ENCODE data around the gene FFAR3. TPM values are rescaled to one million over a fixed set of nuclear protein-coding genes. Genes with fewer than 3 reads are reported as not detected.

Gene FFAR3
- total RNA-seq, 1 donor from 2014 or later: 0.31 TPM

GRCh38 chr19:35381926-35382325, 23.7 kb downstream of the FFAR3 start:
- Mint-ChIP-seq H3K27me3 (ENCODE audit: low read depth) (peaks cover 10% of the 10 kb centered on the region), H3K36me3 (no peaks in the 10 kb centered on the region), H3K9me3 (peaks cover 18% of the 10 kb centered on the region), H3K27ac (no peak overlapping the region), H3K4me1 (no peaks in the 10 kb centered on the region), H3K4me3 (no peak overlapping the region)
- TF ChIP-seq CTCF (IDR thresholded peaks at IDR 0.05; ENCODE audit: unreplicated experiment): no peak
- DNase-seq (ENCODE audit: low spot score in 2 of 2, unreplicated experiment in 2 of 2): no peak

- H3K4me3 Mint-ChIP-seq: no peak overlapping the region
- DNase-seq (ENCODE audit: low spot score in 2 of 2, unreplicated experiment in 2 of 2): no peak
- H3K4me1 Mint-ChIP-seq: no peaks in the 10 kb centered on the region
- H3K27ac Mint-ChIP-seq: no peak overlapping the region
- peaks cover 14% of the 10 kb centered on the region for H3K9me3 Mint-ChIP-seq
- no peak for TF ChIP-seq CTCF (IDR thresholded peaks at IDR 0.05; ENCODE audit: unreplicated experiment)
- peaks cover 7% of the 10 kb centered on the region for H3K27me3 Mint-ChIP-seq (ENCODE audit: low read depth)
- no peaks in the 10 kb centered on the region for H3K36me3 Mint-ChIP-seq
Measured at GRCh38 chr19:35383536-35383935, 25.3 kb downstream of the FFAR3 start.

- Mint-ChIP-seq H3K9me3 (peaks cover 8% of the 10 kb centered on the region), H3K4me3 (no peak overlapping the region), H3K27ac (no peak overlapping the region), H3K36me3 (no peaks in the 10 kb centered on the region), H3K4me1 (peaks cover 3% of the 10 kb centered on the region), H3K27me3 (ENCODE audit: low read depth) (peaks cover 3% of the 10 kb centered on the region)
- DNase-seq (ENCODE audit: low spot score in 2 of 2, unreplicated experiment in 2 of 2): no peak
- TF ChIP-seq CTCF (IDR thresholded peaks at IDR 0.05; ENCODE audit: unreplicated experiment): no peak
Measured at GRCh38 chr19:35388277-35389054, 30.2 kb downstream of the FFAR3 start.

GRCh38 chr19:35389192-35389861, 31.1 kb downstream of the FFAR3 start:
- Mint-ChIP-seq H3K27ac (no peak overlapping the region), H3K36me3 (no peaks in the 10 kb centered on the region), H3K9me3 (peaks cover 8% of the 10 kb centered on the region), H3K4me3 (no peak overlapping the region), H3K27me3 (ENCODE audit: low read depth) (peaks cover 3% of the 10 kb centered on the region), H3K4me1 (peaks cover 3% of the 10 kb centered on the region)
- no peak for DNase-seq (ENCODE audit: low spot score in 2 of 2, unreplicated experiment in 2 of 2)
- no peak for TF ChIP-seq CTCF (IDR thresholded peaks at IDR 0.05; ENCODE audit: unreplicated experiment)

GRCh38 chr19:35392742-35393715, 34.8 kb downstream of the FFAR3 start:
- Mint-ChIP-seq H3K27me3 (ENCODE audit: low read depth) (peaks cover 3% of the 10 kb centered on the region), H3K4me1 (peaks cover 8% of the 10 kb centered on the region), H3K4me3 (no peak overlapping the region), H3K27ac (no peak overlapping the region), H3K9me3 (no peaks in the 10 kb centered on the region), H3K36me3 (no peaks in the 10 kb centered on the region)
- TF ChIP-seq CTCF (IDR thresholded peaks at IDR 0.05; ENCODE audit: unreplicated experiment): no peak
- no peak for DNase-seq (ENCODE audit: low spot score in 2 of 2, unreplicated experiment in 2 of 2)
